GM21528 (cell line): ENCODE measurements around the gene TANGO2.

ENCODE experiments used
- ATAC-seq: cut with Tn5 transposase; IDR thresholded peaks from one replicate; pipeline ENCODE4 v1.9.1; 2021; ENCODE audit warnings: mild to moderate bottlenecking, moderate library complexity; ENCODE audit not compliant: unreplicated experiment, low FRiP score

TANGO2 gene

DNA sequence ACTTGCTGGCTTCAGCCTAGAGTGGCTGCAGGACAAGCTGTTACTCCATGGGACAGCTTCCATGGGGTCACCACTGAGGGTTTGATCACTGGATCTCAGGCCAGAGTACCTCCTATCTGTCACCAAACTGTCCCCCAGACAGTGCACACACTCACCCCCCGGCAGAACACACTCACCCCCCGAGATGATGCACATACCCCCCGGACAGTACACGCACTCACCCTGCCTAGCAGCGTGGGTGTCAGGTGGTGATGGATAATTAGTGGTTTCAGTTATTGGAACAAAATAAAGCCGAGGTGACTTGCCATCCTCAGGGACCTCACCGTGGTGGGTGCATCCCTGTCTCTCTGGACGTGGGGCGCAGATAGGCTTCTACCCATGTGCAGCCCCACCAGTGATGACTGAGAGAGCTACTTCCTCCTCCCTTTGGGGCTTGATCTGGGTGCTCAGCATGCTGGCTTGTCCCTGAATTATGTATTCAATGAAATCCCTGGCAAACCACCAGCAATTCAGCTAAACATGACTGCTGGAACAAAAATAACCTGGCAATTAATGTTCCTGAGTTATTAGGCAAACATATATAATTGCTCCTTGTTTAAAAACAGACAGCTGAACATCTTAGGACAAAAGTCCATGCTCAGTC is 18.9 kb downstream of the TANGO2 start:
- no peak for ATAC-seq

DNA sequence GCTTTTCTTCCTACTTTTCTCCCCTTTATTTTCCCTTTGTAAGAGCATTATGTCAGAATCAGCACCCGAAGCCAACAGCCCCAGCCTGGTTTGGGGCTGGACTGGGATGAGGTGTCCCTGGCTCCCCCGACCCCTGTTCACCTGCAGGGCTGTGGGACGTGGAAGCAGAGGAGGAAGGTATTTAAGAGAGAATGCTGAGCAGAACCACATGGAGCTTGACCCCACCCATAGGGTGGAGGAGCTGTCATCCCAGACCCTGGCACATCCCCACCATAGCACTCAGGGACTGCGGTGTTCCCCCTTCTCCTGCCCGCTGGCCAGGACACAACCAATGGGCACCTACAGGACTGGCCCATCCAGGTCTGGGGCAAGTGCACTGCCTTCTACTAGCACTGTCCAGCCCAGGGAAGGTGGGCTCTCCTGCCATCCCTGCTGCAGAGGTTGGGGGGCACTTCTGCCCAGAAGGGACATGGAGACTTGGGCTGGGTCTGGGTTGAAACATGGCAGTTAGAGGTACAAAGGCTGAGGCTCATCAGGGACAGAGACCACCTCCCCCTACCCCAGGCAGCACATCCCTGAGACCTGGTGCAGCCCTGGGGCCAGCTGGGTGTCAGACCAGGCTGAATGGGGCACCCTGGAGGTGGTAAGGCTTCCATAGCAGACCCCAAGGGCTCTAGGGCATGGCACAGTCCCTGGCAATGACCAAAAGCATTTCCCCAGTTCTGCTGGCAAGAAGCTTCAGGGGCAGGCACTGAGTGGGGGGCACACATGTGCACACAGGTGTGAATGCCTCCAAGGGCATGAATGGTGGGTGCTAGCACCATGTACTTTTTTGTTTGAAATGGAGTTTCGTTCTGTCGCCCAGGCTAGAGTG is 19.7 kb downstream of the TANGO2 start:
- ATAC-seq = no peak

DNA sequence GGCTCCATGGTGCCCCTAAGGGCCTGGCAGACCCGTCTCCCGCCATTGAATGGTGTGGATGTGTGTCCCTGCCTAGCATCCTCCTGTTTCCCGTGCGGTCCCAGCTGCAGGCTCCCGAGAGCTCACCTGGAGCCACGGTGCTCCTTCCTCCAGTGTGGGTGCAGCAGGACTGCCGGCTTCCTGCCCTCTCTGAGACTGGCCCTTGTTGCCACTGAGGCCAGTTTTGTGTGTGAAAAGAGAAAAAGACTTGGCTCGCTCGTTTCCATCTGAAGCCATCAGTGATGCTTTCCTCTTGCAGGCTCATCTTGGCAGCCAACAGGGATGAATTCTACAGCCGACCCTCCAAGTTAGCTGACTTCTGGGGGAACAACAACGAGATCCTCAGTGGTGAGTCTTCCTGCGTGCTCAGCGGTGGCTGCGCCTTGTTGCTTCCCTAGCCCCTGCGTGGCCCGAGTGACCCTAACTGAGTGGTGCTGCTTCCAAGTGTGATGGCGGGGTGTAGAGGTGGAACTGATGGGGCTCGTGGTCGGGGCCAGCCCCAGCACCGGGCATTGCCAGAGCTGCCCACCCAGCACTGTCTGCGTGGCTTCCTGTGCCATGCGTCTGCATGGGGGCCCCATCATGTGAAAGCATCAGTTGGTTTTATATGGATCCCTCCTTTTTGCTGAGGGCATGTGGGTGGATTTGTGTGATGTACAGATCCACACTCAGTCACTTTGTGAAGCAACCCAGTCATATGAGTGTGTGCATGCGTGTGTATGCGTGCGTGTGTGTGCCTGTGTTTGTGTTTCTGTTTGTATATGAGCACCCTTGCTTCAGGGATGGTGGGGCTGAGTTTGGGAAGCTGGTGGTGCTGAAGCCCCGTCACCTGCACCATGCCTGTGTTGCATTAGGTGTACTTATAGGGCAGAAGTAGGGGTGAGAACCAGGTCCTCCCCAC is 22.4 kb downstream of the TANGO2 start:
- no peak for ATAC-seq

DNA sequence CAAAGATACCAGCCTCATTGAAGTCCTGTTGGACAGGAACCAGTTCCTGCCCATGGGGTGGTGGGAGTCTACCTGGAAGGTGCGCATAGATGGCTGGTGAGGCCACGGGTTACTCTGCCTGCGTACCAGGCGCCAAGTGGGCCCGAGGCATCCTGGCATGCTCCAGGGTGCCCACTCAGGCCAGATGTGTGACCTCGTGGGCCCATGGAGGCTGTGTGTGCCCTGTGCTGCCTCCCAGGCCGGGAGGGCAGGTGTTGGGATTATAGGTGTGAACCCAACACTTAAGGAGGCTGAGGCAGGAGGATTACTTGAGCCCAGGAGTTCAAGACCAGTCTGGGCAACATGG is 23.1 kb downstream of the TANGO2 start:
- no peak for ATAC-seq

GRCh38 chr22:20044495-20045151 is 23.7 kb downstream of the TANGO2 start:
- ATAC-seq = no peak

DNA sequence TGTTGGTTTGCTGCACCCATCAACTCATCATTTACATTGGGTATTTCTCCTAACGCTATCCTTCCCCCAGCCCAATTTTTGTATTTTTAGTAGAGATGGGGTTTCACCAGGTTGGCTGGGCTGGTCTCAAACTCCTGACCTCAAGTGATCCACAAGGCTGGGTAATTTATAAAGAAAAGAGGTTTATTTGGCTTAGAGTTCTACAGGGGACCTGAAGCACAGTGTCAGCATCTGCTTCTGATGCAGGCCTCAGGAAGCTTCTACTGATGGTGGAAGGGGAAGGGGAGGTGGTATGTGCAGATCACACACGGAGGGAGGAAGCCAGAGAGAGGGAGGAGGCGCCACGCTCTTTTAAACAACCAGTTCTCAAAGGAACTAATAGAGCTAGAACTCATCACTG is 25.8 kb downstream of the TANGO2 start:
- ATAC-seq = no peak

DNA sequence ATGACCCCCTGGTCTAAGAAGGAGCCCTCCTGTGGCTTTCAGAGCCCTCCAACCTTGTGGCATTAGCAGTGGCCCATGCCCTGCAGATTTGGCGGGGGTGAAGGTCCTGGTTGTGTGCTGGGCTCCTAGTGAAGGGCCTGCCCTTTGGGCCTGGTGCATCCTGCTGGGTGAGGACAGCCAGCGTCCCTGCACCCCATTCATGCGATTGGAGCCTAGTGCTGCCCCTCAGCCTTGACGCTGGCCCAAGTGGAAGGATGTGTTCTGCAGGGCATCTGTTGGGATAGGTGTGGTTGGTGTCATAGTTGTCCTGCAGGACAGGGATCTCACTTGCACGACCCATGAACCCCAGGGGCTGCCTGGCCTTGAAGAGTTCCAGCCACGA is 31.0 kb downstream of the TANGO2 start:
- no peak for ATAC-seq

DNA sequence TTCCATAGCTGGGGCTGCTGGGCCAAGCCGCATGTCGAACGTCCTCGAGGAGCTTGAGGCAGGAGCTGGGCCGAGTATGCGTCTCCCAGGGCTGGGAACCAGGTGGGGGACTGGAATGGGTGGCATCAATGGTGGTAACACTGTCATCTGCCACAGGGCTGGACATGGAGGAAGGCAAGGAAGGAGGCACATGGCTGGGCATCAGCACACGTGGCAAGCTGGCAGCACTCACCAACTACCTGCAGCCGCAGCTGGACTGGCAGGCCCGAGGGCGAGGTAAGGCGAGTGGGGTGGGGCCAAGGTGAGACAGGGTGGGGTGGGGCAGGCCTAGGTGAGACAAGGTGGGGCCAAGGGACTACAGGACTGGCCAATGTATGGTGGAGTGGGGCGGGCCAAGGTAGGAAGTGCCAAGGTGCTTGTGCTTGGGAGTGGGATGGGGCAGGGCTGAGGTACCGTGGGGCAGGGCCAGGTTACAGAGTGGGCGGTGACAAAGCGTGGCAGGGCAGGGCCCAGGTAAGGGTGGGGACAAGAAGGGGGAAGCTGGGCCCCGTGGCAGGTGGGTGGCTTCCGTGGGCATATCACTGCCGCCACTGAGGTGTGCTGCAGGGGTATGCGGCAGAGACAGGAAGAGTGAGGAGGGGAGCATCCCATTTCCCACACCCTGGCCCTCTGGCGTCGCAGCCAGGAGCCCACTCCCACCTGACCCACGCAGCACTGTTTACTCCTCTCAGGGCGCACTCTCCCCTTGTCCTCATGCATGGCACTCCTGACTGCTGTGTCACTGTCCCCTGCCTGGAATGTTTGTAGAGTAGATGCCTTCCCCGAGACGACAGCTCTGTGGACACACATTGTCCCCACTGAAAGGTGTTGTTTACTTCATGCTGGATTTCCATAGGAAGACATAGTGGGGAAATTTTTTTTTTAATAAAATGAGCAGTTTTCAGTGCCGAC is 31.7 kb downstream of the TANGO2 start:
- ATAC-seq = no peak

- no peak for ATAC-seq
Observed at GRCh38 chr22:20053407-20054033, 32.6 kb downstream of the TANGO2 start.

DNA sequence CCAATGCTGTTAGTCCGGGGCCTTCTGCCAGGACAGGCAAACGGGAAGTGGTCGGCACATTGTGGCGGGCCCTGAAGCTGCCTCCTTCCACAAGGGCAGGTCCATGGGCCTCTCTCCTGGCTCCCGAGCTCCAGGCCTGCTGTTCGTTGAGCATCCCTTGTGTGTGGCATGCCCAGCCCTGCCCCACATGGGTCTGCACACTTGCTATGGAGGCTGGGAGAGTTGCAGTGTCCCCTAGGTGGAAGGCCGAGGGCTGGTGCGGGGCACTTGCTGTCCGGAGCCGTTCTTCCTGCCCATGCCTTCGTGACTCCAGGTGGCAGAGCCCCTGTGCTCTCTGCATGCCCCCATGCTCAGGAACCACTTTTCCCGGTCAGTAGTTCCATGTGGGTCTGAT is 33.1 kb downstream of the TANGO2 start:
- no peak for ATAC-seq

DNA sequence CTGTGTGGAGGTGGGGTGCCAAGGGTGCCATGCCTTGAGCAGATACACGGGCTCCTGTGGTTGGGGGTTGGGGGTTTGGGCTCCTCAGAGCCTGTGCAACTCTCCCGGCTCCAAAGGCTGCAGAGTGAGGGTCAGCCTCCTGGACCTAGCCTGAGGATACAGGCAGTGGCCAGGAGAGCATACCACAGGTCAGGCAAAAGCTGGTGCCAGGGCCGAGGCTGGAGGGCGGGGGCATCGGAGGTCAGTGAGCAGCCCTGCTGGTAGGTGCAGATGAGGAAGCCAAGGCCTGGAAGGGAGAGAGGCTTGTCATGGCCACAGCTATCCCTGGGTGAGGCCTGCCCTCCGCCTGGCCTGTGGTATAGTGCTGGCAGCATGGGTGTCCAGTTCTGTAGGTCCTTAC is 33.6 kb downstream of the TANGO2 start:
- no peak for ATAC-seq

DNA sequence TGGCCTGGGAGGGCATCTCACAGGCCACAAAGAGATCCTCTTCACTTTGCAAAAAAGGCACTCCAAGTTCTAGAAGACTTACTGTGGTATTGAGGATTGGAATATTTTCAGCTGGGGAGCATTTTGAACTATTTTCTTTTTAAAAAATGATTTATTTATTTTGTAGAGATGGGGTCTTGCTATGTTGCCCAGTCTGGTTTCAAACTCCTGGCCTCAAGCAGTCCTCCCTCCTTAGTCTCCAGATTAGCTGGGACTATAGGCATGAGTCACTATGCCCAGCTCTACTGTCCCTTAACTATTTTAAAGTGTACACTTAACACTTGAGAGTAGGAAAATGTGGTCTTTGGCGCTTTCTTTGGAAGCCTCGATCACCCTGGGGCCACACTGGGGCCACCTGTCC is 34.2 kb downstream of the TANGO2 start:
- ATAC-seq = no peak

DNA sequence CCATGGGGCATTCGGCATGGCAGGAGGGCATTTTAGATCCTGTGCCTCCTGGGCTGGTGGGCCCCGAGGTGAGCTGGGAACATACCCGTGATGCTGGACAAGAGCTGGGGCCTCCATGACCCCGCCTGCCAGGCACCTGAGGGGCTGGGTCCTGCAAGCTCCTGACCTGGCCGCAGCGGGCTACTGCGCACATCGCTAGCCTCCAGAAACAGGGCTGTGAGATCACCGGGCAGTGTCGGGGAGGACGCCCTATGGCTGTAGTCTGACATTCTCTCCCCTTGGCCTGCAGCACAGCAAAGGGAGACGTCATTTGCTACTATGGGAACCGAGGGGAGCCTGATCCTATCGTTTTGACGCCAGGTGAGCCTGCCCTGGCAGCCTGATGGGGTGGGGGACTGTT is 34.7 kb downstream of the TANGO2 start:
- ATAC-seq = no peak

DNA sequence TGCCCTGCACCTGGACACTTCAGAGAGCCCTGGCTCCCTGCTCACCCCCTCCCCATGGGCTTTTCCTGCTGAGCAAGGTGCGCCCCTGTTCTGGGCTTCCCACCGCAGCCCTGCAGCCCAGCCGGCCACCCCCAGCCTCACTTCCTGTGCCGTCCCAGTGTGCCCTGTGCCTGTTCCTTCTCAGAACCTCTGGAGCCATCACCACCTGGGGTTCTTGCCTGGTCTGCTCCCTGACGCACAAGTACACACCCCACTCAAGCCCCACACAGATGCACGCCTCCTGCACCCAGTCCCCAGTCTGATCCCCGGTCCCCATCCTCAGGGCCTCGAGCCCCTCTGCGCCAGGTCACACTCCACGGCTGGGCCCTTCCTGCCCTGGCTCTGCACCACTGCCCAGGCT is 35.3 kb downstream of the TANGO2 start:
- ATAC-seq = no peak

GRCh38 chr22:20056696-20057386 is 35.9 kb downstream of the TANGO2 start:
- no peak for ATAC-seq

GRCh38 chr22:20057596-20058268 is 36.8 kb downstream of the TANGO2 start:
- ATAC-seq = no peak

DNA sequence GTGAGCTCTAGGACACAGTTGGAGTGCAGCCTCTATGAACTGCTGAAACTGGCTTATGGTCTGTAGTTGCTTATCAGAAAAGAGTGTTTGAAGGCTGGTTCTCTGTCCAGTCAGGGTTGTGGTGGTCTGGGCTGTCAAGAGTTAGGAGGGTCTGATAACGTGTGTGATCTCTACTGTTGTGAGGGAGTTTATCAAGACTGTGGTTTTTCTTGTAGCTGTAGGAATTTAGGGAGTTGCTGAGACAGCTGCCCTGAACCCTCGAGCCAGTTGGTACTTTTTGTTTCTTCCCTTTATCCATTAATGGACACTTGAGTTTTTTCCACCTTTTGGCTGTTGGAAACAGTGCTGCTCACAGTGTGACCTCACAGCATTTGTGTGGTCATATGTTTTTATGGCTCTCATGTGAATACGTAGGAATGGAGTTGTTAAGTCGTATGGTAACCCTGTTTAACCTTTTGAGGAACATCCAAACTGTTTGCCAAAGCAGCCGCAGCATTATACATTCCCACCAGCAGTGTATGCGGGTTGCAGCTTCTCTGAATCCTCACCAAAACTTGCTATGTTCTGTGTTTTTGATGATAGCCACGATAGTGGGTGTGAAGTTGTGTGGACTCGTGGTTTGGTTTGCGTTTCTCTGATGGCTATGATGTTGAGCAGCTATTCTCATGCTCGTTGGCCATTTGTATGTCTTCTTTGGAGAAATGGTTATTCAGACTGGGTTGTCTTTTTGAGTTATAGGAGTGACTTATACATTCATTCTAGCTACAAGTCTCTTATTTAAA is 38.3 kb downstream of the TANGO2 start:
- no peak for ATAC-seq
